ENCODE data around the gene CCDC12. TPM values are rescaled to one million over a fixed set of nuclear protein-coding genes. Genes with fewer than 3 reads are reported as not detected.

The CCDC12 gene
- total RNA-seq, 4 donors from 2014 or later: 36.9 to 59.4 (median 50.2) TPM

DNA sequence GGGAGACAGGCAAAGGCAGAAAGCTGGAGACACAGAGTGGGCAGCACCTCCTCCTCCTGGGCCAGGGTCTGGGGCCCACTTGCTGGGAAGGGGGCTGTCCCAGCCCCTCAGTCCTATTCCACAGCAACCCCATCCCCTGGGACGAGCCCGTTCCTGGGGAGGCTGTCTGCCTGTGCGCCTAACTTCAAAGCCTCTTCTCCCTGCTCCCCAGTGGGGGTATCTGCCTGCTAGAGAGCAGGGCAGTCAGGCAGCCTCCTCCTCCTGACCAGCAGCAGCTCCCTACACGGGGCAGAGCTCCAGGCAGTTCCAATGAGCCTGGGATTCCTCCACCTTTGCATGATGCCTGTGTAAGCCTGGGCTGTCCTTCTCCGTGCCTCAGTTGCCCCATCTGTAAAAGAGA, 92.1 kb downstream of the CCDC12 start:
- Histone ChIP-seq H3K27ac (no peak overlapping the region), H3K4me1 (peaks cover 0 to 30% (median 14%) of the 10 kb centered on the region in 4 donors), H3K27me3 (peaks cover 0 to 33% of the 10 kb centered on the region in 2 donors), H3K4me3 (peak overlapping the region in 1 of 4 donors; percentile 75), H3K36me3 (no peaks in the 10 kb centered on the region), H3K9me3 (no peaks in the 10 kb centered on the region)
- no peak for DNase-seq (ENCODE audit: low spot score in 2 of 2)
- WGBS, 2 donors: 68 to 72% methylated on average over 5 of the region's 5 CpGs
- TF ChIP-seq, protein P1, sequence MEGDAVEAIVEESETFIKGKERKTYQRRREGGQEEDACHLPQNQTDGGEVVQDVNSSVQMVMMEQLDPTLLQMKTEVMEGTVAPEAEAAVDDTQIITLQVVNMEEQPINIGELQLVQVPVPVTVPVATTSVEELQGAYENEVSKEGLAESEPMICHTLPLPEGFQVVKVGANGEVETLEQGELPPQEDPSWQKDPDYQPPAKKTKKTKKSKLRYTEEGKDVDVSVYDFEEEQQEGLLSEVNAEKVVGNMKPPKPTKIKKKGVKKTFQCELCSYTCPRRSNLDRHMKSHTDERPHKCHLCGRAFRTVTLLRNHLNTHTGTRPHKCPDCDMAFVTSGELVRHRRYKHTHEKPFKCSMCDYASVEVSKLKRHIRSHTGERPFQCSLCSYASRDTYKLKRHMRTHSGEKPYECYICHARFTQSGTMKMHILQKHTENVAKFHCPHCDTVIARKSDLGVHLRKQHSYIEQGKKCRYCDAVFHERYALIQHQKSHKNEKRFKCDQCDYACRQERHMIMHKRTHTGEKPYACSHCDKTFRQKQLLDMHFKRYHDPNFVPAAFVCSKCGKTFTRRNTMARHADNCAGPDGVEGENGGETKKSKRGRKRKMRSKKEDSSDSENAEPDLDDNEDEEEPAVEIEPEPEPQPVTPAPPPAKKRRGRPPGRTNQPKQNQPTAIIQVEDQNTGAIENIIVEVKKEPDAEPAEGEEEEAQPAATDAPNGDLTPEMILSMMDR (IDR thresholded peaks at IDR 0.05): no peak
- TF ChIP-seq EP300 (IDR thresholded peaks at IDR 0.05) (no peak), POLR2A (IDR thresholded peaks at IDR 0.05) (no peak)

DNA sequence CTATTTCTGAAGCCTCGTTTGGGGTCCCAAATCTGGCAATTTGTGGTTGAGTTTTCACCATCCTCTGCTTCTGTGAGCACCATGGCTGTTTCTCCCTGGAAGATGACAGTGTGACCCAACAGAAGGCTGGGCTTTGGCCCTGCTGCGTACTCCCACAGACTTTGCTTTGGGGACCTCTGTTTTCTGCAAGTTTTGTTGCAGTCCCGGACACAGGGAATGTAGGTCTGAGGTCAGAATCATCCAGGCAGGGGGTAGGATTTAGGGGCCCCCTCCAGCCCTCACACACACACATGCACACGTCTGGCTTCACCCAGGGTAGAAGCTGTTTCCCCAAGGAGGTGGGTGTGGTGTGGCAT, 92.7 kb downstream of the CCDC12 start:
- TF ChIP-seq POLR2A (IDR thresholded peaks at IDR 0.05): no peak
- Histone ChIP-seq H3K27ac (no peak overlapping the region), H3K27me3 (peaks cover 0 to 33% of the 10 kb centered on the region in 2 donors), H3K4me3 (peak overlapping the region; percentile 26 to 75 (median 50)), H3K36me3 (no peaks in the 10 kb centered on the region), H3K4me1 (peaks cover 0 to 35% (median 14%) of the 10 kb centered on the region in 4 donors), H3K9me3 (no peaks in the 10 kb centered on the region)
- WGBS, 2 donors: 66 to 70% methylated on average over 4 of the region's 4 CpGs
- DNase-seq (ENCODE audit: low spot score in 2 of 2): no peak

DNA sequence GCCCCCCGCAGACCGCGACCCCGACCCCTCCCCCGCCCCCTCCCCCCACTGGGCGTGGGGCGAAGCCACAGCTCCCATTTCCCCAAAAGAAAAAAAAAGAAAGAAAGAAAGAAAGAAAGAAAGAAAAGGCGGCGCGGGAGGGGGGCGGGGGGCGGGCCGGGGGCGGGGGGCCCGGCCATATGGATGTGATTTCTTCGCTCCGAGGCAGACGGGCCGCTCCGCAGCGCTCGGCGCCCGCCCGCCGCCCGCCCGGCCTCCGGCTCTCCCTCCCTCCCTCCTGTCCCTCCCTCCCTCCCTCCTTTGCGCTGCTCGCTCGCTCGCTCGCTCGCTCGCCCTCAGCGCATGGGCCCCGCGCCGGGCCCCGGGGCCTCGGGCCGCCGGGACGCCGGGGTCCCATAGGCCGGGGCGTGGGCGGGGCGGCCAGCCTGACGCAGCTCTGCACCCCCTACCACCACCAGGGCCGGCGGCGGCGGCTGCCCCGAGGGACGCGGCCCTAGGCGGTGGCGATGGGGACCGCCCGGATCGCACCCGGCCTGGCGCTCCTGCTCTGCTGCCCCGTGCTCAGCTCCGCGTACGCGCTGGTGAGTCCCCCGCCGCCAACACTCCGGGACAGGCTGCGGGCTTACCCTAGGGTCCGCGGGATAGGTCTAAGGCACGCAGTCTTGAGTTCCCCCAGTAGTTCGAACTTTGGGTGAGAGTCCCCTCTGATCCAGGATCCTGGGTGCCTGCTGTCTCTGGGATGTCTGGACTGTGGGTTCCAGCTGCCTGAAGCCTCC, 93.3 kb downstream of the CCDC12 start:
- peaks cover 0 to 33% of the 10 kb centered on the region in 2 donors for H3K27me3 ChIP-seq
- no peak for DNase-seq (ENCODE audit: low spot score in 2 of 2)
- peak overlapping the region in 3 of 4 donors; percentile 75 to 83 (median 78) for H3K27ac ChIP-seq
- peak overlapping the region; percentile 45 to 81 (median 66) for H3K4me3 ChIP-seq
- no peaks in the 10 kb centered on the region for H3K36me3 ChIP-seq
- WGBS, 2 donors: 2 to 8% methylated on average over 22 to 42 of the region's 78 CpGs
- TF ChIP-seq POLR2A (IDR thresholded peaks at IDR 0.05): no peak
- TF ChIP-seq, protein P1 (IDR thresholded peaks at IDR 0.05): peak in 1 of 5 experiments; percentile 11
- H3K4me1 ChIP-seq: peaks cover 0 to 35% (median 14%) of the 10 kb centered on the region in 4 donors
- H3K9me3 ChIP-seq: no peaks in the 10 kb centered on the region

DNA sequence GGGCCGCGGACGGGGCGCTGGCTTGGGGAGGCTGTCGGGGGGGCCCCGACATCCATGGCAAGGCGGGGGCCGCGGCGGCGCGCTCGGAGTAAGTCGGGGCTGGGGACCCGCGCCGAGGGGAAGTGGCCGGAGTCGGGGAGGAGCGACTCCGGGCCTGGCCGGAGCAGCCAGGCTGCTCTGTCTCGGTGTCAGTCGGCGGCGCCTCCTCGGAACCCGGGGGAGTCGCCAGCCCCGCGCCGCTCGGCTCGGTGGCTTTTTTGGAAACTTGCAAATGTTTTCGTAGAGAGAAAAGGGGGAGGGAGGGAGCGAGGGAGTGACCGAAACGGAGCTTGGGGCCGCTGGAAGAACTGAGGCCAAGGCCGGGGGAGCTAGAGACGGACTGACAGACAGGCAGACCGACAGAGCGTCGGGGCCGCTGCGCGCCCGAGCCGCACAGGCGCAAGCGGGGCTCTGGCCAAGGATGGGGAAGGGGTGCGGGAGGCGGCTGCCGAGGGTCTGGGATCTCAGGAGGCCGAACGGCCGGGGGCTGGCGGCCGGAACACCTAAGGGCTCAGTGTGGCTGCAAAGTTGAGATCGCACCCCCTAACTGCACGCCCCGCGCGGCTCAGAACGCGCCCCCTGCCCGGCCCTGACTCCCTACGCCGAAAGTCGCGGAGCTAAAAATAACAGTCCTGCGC, 94.0 kb downstream of the CCDC12 start:
- Histone ChIP-seq H3K27ac (peak overlapping the region in 3 of 4 donors; percentile 75 to 83 (median 78)), H3K4me1 (peaks cover 0 to 35% (median 14%) of the 10 kb centered on the region in 4 donors), H3K4me3 (peak overlapping the region; percentile 45 to 81 (median 66)), H3K27me3 (peaks cover 0 to 33% of the 10 kb centered on the region in 2 donors), H3K9me3 (no peaks in the 10 kb centered on the region), H3K36me3 (no peaks in the 10 kb centered on the region)
- 1 to 2% methylated on average over 50 to 65 of the region's 72 CpGs for WGBS, 2 donors
- TF ChIP-seq EP300 (IDR thresholded peaks at IDR 0.05): no peak
- TF ChIP-seq, protein P1 (IDR thresholded peaks at IDR 0.05): no peak
- no peak for TF ChIP-seq POLR2A (IDR thresholded peaks at IDR 0.05)
- DNase-seq (ENCODE audit: low spot score in 2 of 2): no peak

DNA sequence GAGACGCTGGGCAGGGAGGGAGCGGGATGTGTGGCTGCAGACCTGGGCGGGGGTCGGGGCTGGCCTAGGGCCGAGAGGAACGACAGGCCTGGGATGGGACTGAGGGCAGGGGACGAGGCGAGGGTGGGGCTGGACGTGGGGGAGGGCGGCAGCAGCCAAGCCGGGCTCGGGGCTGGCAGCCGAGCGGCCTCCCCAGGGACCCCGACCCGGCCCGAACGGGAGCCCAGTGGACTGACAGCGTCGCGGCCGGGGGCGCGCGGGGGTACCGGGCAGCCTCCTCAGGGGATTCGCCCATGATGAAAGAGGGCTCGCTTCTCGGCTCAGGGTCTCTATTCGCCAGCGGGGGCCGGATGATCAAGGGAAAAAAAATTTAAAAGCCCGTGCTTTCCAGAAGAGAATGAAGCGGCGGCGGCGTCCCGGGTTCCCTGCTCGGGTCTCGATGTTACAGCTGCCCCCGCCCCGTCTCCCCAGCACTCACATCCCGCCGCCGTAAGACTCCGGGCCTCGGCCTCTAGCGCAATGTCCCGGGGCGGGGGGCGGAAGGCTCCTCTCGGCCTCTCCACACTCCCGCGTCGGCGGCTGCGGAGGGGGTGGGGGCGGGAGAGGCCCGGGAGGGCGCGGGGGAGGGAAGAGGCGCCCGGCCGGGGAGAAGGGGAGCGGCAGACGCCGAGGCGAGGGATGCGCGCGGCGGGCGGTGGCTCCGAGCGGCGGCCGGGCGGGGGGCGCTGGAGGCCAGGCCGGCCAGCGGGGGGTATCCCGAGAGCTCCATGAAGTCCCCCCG, 94.8 kb downstream of the CCDC12 start:
- 2 to 3% methylated on average over 56 to 57 of the region's 83 CpGs for WGBS, 2 donors
- Histone ChIP-seq H3K36me3 (no peaks in the 10 kb centered on the region), H3K9me3 (no peaks in the 10 kb centered on the region), H3K4me1 (peaks cover 0 to 35% (median 14%) of the 10 kb centered on the region in 4 donors), H3K27ac (peak overlapping the region in 3 of 4 donors; percentile 75 to 83 (median 78)), H3K4me3 (peak overlapping the region; percentile 45 to 81 (median 66)), H3K27me3 (peaks cover 0 to 33% of the 10 kb centered on the region in 2 donors)
- DNase-seq (ENCODE audit: low spot score in 2 of 2): no peak
- TF ChIP-seq, protein P1 (IDR thresholded peaks at IDR 0.05): no peak
- TF ChIP-seq EP300 (IDR thresholded peaks at IDR 0.05): no peak
- no peak for TF ChIP-seq POLR2A (IDR thresholded peaks at IDR 0.05)
